Mesendoderm (in vitro differentiated cells): Measurements from ENCODE around the gene DYRK1A. TPM values are rescaled to one million over a fixed set of nuclear protein-coding genes. Genes with fewer than 3 reads are reported as not detected.
"Not testable (repeated sequence)": the region's sequence is repeated elsewhere in the genome, so short reads cannot be mapped to it uniquely, and the experiment has no call there.

Source experiments
- DNase-seq: peaks from one replicate; pipeline ENCODE4 v3.0.0; 2013
- H2AK5ac ChIP-seq: 2 replicates; pipeline ENCODE4 v1.6.1; 2013; ENCODE audit warnings: low read length, inconsistent platforms
- H2BK120ac ChIP-seq: 2 replicates; pipeline ENCODE4 v1.6.1; 2013; ENCODE audit warnings: low read depth, mild to moderate bottlenecking, low read length, moderate library complexity, mixed read lengths
- H2BK15ac ChIP-seq: replicated peaks from 2 replicates; pipeline ENCODE4 v1.6.1; 2013; ENCODE audit warnings: low read depth, mild to moderate bottlenecking, moderate library complexity
- H2BK5ac ChIP-seq: 2 replicates; pipeline ENCODE4 v1.6.1; 2013; ENCODE audit warnings: low read length, inconsistent platforms
- H3K18ac ChIP-seq: 2 replicates; pipeline ENCODE4 v1.6.1; 2013; ENCODE audit warnings: mild to moderate bottlenecking, low read length, mixed read lengths
- H3K23ac ChIP-seq: one replicate; pipeline ENCODE4 v1.6.1; 2013; ENCODE audit warnings: low read length
- H3K27ac ChIP-seq: 2 replicates; pipeline ENCODE4 v1.5.1; 2013; ENCODE audit warnings: low read depth, mild to moderate bottlenecking, inconsistent platforms, low read length, moderate library complexity
- H3K27me3 ChIP-seq: 2 replicates; pipeline ENCODE4 v1.6.1; 2013; ENCODE audit warnings: low read length, control low read depth, mild to moderate bottlenecking, inconsistent platforms; ENCODE audit not compliant: insufficient read depth, poor library complexity
- H3K36me3 ChIP-seq: 2 replicates; pipeline ENCODE4 v1.6.1; 2013; ENCODE audit warnings: low read length, inconsistent platforms; ENCODE audit not compliant: control insufficient read depth, insufficient read depth
- H3K4ac ChIP-seq: one replicate; pipeline ENCODE4 v1.6.1; 2013; ENCODE audit warnings: low read depth, mild to moderate bottlenecking, low read length, moderate library complexity
- H3K4me1 ChIP-seq: 2 replicates; pipeline ENCODE4 v1.6.1; 2013; ENCODE audit warnings: low read depth, low read length, inconsistent platforms; ENCODE audit not compliant: control insufficient read depth
- H3K4me2 ChIP-seq: 2 replicates; pipeline ENCODE4 v1.6.1; 2013; ENCODE audit warnings: low read length
- H3K4me3 ChIP-seq: 2 replicates; pipeline ENCODE4 v1.5.1; 2013; ENCODE audit warnings: mild to moderate bottlenecking, low read length
- H3K56ac ChIP-seq: one replicate; pipeline ENCODE4 v1.6.1; 2013; ENCODE audit warnings: low read length
- H3K79me1 ChIP-seq: 2 replicates; pipeline ENCODE4 v1.6.1; 2013; ENCODE audit warnings: low read length, inconsistent platforms
- H3K79me2 ChIP-seq: 2 replicates; pipeline ENCODE4 v1.6.1; 2013; ENCODE audit warnings: mild to moderate bottlenecking, low read length; ENCODE audit not compliant: control insufficient read depth, insufficient read depth
- H3K9ac ChIP-seq: 2 replicates; pipeline ENCODE4 v1.6.1; 2013; ENCODE audit warnings: low read length, inconsistent platforms
- H4K5ac ChIP-seq: one replicate; pipeline ENCODE4 v1.6.1; 2013; ENCODE audit warnings: low read length
- H4K8ac ChIP-seq: one replicate; pipeline ENCODE4 v1.6.1; 2013; ENCODE audit warnings: low read depth, mild to moderate bottlenecking, control low read depth, low read length, moderate library complexity
- WGBS: extraction: QIAGEN DNeasy Blood & Tissue Kit; methylation state at CpG from one replicate; pipeline ENCODE4 v1.1.7; 2013; ENCODE audit warnings: low lambda C conversion rate, missing lambda C conversion rate; ENCODE audit not compliant: insufficient coverage; ENCODE audit errors: extremely low coverage; 5-methylcytosine and 5-hydroxymethylcytosine counted together
- polyA plus RNA-seq, 2 experiments: library from polyadenylated mRNA; stranded (reverse); fragments of 200-250 nt; gene quantifications; one replicate each; pipeline ENCODE4 v1.2.3, GENCODE V29; 2013

Gene DYRK1A
- 31.9 TPM for polyA plus RNA-seq (2013, experiment 1 of 2)
- 33.6 TPM for polyA plus RNA-seq (2013, experiment 2 of 2)

GRCh38 chr21:37366482-37367316 lies at the start of gene DYRK1A:
Gene DYRK1A, plus strand, starts transcription at chr21:37366773. Its CDS starts 53,602 bp downstream, at chr21:37420375.
- H3K4me3 ChIP-seq: peak within 1 kb of the TSS; percentile 96
- peak within 1 kb of the TSS; percentile 99 for H3K4ac ChIP-seq
- DNase-seq: peak; percentile 100
- H3K23ac ChIP-seq: peak within 1 kb of the TSS; percentile 99
- no peak within 1 kb of the TSS for H2BK15ac ChIP-seq
- no peaks in the 10 kb centered on the region for H3K27me3 ChIP-seq
- peak within 1 kb of the TSS; percentile 92 for H2BK120ac ChIP-seq
- H3K9ac ChIP-seq: peak within 1 kb of the TSS; percentile 99
- peaks cover 44% of the 10 kb centered on the region for H3K79me2 ChIP-seq
- WGBS: no CpG with 5 or more reads among the region's 92 CpGs
- no peaks in the 10 kb centered on the region for H3K79me1 ChIP-seq
- no peak within 1 kb of the TSS for H2AK5ac ChIP-seq
- H3K4me2 ChIP-seq: peak within 1 kb of the TSS; percentile 57
- no peaks in the 10 kb centered on the region for H3K36me3 ChIP-seq
- H3K27ac ChIP-seq: peak within 1 kb of the TSS; percentile 100
- peak within 1 kb of the TSS; percentile 83 for H4K8ac ChIP-seq
- H3K18ac ChIP-seq: peak within 1 kb of the TSS; percentile 100
- peak within 1 kb of the TSS; percentile 96 for H2BK5ac ChIP-seq
- peaks cover 2% of the 10 kb centered on the region for H3K4me1 ChIP-seq
- H3K56ac ChIP-seq: peak within 1 kb of the TSS; percentile 100
- peak within 1 kb of the TSS; percentile 62 for H4K5ac ChIP-seq

- no peak overlapping the region for H2BK5ac ChIP-seq
- H3K79me1 ChIP-seq: no peaks in the 10 kb centered on the region
- no peaks in the 10 kb centered on the region for H3K79me2 ChIP-seq
- H3K27ac ChIP-seq: no peak overlapping the region
- no peak for DNase-seq
- no peak overlapping the region for H3K4me2 ChIP-seq
- no peaks in the 10 kb centered on the region for H3K27me3 ChIP-seq
- no peaks in the 10 kb centered on the region for H3K4me1 ChIP-seq
- no peak overlapping the region for H3K4ac ChIP-seq
- no peak overlapping the region for H2AK5ac ChIP-seq
- no peak overlapping the region for H2BK15ac ChIP-seq
- no peak overlapping the region for H4K8ac ChIP-seq
- H3K4me3 ChIP-seq: no peak overlapping the region
- H3K9ac ChIP-seq: no peak overlapping the region
- no peak overlapping the region for H3K18ac ChIP-seq
- no peak overlapping the region for H2BK120ac ChIP-seq
- no peak overlapping the region for H3K56ac ChIP-seq
- H3K23ac ChIP-seq: no peak overlapping the region
- no peak overlapping the region for H4K5ac ChIP-seq
- WGBS: no CpG with 5 or more reads among the region's 2 CpGs
- no peaks in the 10 kb centered on the region for H3K36me3 ChIP-seq
Observed at GRCh38 chr21:37319551-37319950, 47.0 kb upstream of the DYRK1A start.

- Histone ChIP-seq H3K23ac (no peak overlapping the region), H3K4me2 (no peak overlapping the region), H2AK5ac (no peak overlapping the region), H2BK15ac (no peak overlapping the region), H3K4me3 (no peak overlapping the region), H4K8ac (no peak overlapping the region), H3K36me3 (no peaks in the 10 kb centered on the region), H4K5ac (no peak overlapping the region), H3K79me2 (no peaks in the 10 kb centered on the region), H3K79me1 (no peaks in the 10 kb centered on the region), H3K4ac (no peak overlapping the region), H2BK5ac (no peak overlapping the region), H3K4me1 (no peaks in the 10 kb centered on the region), H3K9ac (no peak overlapping the region), H3K27me3 (no peaks in the 10 kb centered on the region), H3K18ac (no peak overlapping the region), H3K56ac (no peak overlapping the region), H3K27ac (no peak overlapping the region), H2BK120ac (no peak overlapping the region)
- DNase-seq: no peak
- no CpG with 5 or more reads among the region's 5 CpGs for WGBS
Observed at GRCh38 chr21:37322084-37322483, 44.5 kb upstream of the DYRK1A start.

- Histone ChIP-seq H3K4me1 (no peaks in the 10 kb centered on the region), H2BK120ac (no peak overlapping the region), H3K4me3 (no peak overlapping the region), H3K4me2 (no peak overlapping the region), H2BK15ac (no peak overlapping the region), H2BK5ac (no peak overlapping the region), H3K27me3 (no peaks in the 10 kb centered on the region), H3K36me3 (no peaks in the 10 kb centered on the region), H4K8ac (no peak overlapping the region), H4K5ac (no peak overlapping the region), H3K9ac (no peak overlapping the region), H3K79me1 (no peaks in the 10 kb centered on the region), H3K23ac (no peak overlapping the region), H3K27ac (no peak overlapping the region), H3K56ac (no peak overlapping the region), H2AK5ac (no peak overlapping the region), H3K79me2 (no peaks in the 10 kb centered on the region), H3K4ac (no peak overlapping the region), H3K18ac (no peak overlapping the region)
- no peak for DNase-seq
- WGBS: no CpG with 5 or more reads among the region's 2 CpGs
Observed at GRCh38 chr21:37324558-37324957, 42.0 kb upstream of the DYRK1A start.

GRCh38 chr21:37328147-37328546 lies 38.4 kb upstream of the DYRK1A start:
- not testable (repeated sequence) for H2BK15ac ChIP-seq, H3K4me2 ChIP-seq, H3K56ac ChIP-seq, H3K18ac ChIP-seq, H2AK5ac ChIP-seq, H2BK120ac ChIP-seq, H4K5ac ChIP-seq, H3K23ac ChIP-seq, H3K36me3 ChIP-seq, DNase-seq, H3K27ac ChIP-seq, H3K4ac ChIP-seq, H3K4me3 ChIP-seq, H3K27me3 ChIP-seq, H3K79me2 ChIP-seq, H3K9ac ChIP-seq, H3K4me1 ChIP-seq, H3K79me1 ChIP-seq, H2BK5ac ChIP-seq, H4K8ac ChIP-seq
- WGBS: no CpG with 5 or more reads among the region's 7 CpGs
